NB4 (cell line): ENCODE results near the gene TAC4.

ENCODE experiments used
- CTCF ChIP-seq: IDR thresholded peaks from one replicate; pipeline ENCODE4 v1.5.1; 2012; ENCODE audit warnings: low read depth, low read length
- MAX ChIP-seq: IDR thresholded peaks from 2 replicates; pipeline ENCODE4 v1.6.1; 2011; ENCODE audit warnings: low read depth, low read length
- POLR2A ChIP-seq: IDR thresholded peaks from 2 replicates; pipeline ENCODE4 v1.6.1; 2011; ENCODE audit warnings: mild to moderate bottlenecking; ENCODE audit not compliant: insufficient read length; ENCODE audit errors: extremely low read depth

- TF ChIP-seq CTCF = peak; percentile 60
- TF ChIP-seq POLR2A = no peak
- TF ChIP-seq MAX = no peak
Measured at GRCh38 chr17:49843774-49844350, 4.0 kb downstream of the TAC4 start.
